CD1c-positive myeloid dendritic cell (primary cell): ENCODE data around the gene SKA3.

Source experiments
- DNase-seq: peaks from one replicate; pipeline ENCODE4 v3.0.0-alpha.2; 2016; ENCODE audit errors: extremely low spot score

SKA3 gene

DNA sequence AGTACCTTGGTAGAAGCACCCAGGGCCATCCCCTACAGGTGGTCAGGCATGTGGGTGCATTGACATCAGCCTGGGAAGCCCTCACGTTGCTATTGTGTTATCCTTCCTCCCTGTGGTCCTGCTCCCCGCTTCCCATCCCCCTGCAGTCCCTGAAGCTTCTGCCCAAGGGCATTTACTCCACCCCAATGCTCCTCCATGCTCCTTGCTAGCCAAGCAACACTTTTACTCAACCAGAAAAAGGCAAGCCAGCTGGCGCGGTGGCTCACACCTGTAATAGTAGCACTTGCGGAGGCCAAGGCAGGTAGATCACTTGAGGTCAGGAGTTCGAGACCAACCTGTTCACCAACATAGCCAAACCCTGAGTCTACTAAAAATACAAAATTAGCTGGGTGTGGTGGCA lies 60.2 kb downstream of the SKA3 start:
- no peak for DNase-seq

DNA sequence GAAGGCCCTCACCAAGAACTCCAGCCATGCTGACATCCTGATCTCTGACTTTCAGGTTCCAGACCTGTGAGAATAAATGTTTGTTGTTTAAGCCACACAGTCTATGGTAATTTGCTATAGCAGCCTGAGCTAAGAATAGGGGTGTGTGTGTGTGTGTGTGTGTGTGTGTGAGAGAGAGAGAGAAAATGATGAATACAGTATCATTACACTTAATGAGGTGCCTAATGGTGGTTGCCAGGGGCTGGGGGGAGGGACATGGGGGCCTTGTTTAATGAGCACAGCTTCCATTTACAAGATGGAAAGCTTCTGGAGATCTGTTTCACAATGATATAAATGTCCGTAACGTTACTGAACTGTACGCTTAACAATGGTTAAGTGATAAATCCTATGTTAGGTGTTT lies 61.1 kb downstream of the SKA3 start:
- no peak for DNase-seq

DNA sequence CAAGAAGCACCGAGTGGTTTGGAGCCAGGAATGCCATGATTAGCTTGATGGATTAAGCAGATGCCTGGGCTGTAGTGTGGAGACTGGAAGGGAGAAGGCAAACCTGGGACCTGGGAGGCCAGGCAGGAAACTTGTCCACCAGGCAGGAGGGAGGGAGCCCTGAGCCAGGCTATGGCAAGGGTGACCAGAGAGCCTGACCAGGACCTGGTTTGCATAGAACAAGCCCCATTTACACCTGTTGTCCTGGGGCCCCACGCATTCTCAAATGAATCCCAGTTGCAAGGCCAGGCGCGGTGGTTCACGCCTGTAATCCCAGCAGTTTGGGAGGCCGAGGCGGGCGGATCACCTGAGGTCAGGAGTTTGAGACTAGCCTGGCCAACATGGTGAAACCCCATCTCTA lies 64.8 kb downstream of the SKA3 start:
- DNase-seq: no peak

DNA sequence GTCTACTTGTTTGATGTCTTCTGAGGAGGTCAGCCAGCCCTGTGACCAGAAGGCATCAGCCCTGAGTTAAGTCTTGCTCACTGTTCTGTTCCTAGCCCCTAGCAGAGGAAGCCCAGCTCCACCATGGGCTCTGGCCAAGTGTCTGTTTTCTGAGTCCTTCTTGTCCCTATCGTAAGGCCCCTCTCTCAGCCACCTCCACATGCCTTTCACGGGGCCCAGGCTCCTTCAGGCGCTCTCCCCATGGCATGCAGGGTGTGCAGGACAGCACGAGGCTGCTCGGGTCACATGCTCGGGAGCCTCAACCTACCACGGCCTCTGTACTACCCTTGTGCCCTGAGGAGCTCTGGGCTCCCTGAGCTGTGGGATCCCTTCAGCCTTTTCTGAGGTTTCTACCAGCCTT lies 67.2 kb downstream of the SKA3 start:
- DNase-seq: no peak

DNA sequence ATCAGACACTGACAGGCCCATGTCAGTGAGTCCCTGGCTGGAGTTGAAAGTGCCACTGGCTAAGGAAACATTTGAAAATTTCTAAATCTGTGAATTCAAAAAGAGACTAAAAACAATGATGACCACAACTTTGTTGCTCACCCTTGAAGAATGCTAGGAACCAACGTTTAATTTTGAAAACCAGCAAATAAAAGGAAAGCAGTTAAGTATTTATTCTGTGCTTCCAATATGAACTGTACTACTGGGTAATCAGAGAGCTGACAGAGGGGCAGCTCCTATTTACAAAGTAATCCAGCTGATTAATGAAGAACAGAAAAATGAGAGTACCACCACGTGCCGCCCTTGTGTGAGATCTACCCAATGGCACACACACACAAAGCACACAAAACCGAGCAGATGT lies 70.3 kb downstream of the SKA3 start:
- DNase-seq: no peak

DNA sequence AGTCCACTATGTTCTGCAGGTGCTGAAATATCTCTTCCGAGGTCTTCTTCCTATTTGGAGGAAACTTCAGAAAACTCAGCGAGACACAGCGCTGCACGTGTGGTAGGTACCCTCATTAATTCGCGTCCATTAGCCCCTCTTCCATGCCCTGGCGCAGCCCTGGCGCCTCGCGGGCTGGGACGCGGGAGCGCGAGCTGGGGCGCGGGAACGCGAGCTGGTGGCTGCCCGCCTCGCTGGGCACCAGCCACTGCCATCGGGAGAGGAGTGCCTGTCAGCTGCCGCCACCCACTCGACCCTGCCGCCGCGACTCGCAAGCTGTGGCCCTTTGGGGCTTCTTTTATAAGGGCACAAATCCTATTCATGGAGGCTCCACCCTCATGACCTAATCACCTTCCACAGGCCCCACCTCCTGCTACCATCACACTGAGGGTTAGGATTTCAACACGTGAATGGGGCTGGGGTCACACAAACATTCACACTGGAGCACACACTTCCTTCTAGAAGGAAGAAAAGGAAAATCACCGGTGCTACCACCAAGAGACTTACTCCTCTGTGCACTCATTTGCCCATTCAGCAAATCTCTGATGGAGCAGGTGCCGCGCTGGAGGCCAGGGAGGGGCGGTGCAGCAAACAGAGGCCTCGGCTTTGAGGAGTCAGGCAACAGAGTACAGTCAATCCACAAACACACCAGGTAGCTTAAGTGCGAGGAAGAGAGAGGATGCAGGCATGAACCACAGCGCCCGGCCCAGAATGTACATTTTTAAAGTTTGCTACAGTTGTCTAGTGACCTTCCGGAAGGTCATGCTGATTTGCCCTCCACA lies 71.9 kb downstream of the SKA3 start:
- DNase-seq: no peak
